ENCODE results near the gene FMO5.

DNA sequence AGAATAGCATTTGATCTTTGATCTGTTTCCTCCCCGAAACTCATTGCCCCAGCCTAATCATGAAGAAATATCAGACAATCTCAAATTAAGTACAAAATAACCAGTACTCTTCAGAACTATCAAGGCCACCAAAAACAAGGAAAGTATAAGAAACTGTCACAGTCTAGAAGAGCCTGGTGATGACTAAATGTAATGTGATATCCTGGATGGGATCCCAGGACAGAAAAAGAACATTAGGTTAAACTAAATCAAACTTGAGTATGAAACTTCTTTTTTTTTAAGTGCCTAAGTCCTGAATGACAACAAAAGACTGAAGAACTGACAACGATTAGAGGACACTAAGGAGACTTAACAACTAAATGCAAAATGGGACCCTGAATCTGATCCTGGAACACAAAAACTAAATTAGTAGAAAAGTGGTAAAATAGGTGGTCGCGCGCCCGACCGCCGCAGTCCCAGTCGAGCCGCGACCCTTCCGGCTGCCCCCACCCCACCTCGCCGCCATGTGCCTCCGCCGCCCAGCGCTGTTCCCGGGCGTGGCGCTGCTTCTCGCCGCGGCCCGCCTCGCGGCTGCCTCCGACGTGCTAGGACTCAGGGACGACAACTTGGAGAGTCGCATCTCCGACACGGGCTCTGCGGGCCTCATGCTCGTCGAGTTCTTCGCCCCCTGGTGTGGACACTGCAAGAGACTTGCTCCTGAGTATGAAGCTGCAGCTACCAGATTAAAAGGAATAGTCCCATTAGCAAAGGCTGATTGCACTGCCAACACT is 47.3 kb downstream of the FMO5 start:
- TF ChIP-seq CTCF (IDR thresholded peaks at IDR 0.05), result no peak
- no peak for TF ChIP-seq POLR2A (IDR thresholded peaks at IDR 0.05)
- no peak for TF ChIP-seq POLR2AphosphoS5 (IDR thresholded peaks at IDR 0.05)
- TF ChIP-seq EP300 (IDR thresholded peaks at IDR 0.05), result no peak

Measured in upper lobe of left lung (tissue), 4 donors.